PC-3 (cell line): ENCODE data around the gene PSMC3IP. TPM values are rescaled to one million over a fixed set of nuclear protein-coding genes. Genes with fewer than 3 reads are reported as not detected.

Source experiments
- ATAC-seq: fragments of 200-7000 bp; cut with Tn5 transposase; 2 replicates; pipeline ENCODE4 v1.9.1; 2020; ENCODE audit warnings: mild to moderate bottlenecking, moderate library complexity
- BruUV-seq: library from RNA; stranded (reverse); fragments of 400-500 nt; replicated peaks from 2 replicates; lab custom pipeline; 2021; lab: Mats Ljungman, UMichigan
- CTCF ChIA-PET: fragments of 300-600 bp; sonication (Branson Sonifier 250); formaldehyde crosslinking; loops from one replicate; lab custom pipeline; 2022; ENCODE audit warnings: antibody characterized with exemption; lab: Charles Lee
- POLR2A ChIA-PET: fragments of 300-600 bp; sonication (Branson Sonifier 250); formaldehyde crosslinking; loops from one replicate; lab custom pipeline; 2022; ENCODE audit warnings: antibody characterized with exemption; ENCODE audit not compliant: unreplicated experiment; lab: Charles Lee
- DNase-seq: peaks from one replicate; pipeline ENCODE4 v3.0.0-alpha.2; 2015
- H2AFZ ChIP-seq: fragments of 300-600 bp; sonication (generic); 2 replicates; pipeline ENCODE4 v1.6.0; 2016; ENCODE audit warnings: antibody characterized with exemption, low read length
- H3F3A ChIP-seq: fragments of 300-600 bp; sonication (generic); one replicate; pipeline ENCODE4 v1.6.0; 2017; ENCODE audit warnings: antibody characterized with exemption, low read length, control low read depth, mild to moderate bottlenecking; ENCODE audit not compliant: unreplicated experiment
- H3K27ac ChIP-seq: fragments of 300-600 bp; sonication (generic); 2 replicates; pipeline ENCODE4 v1.5.1; 2016; ENCODE audit warnings: mild to moderate bottlenecking, low read length
- H3K27me3 ChIP-seq: fragments of 300-600 bp; sonication (generic); 2 replicates; pipeline ENCODE4 v1.6.1; 2016; ENCODE audit warnings: low read length, mixed read lengths
- H3K36me3 ChIP-seq: fragments of 300-600 bp; sonication (generic); 2 replicates; pipeline ENCODE4 v1.6.1; 2016; ENCODE audit warnings: low read depth, mixed run types, low read length, mixed read lengths
- H3K4me1 ChIP-seq: fragments of 300-600 bp; sonication (generic); 2 replicates; pipeline ENCODE4 v1.5.1; 2016; ENCODE audit warnings: low read length; ENCODE audit not compliant: insufficient read depth
- H3K4me2 ChIP-seq: fragments of 300-600 bp; sonication (generic); 2 replicates; pipeline ENCODE4 v1.6.0; 2016; ENCODE audit warnings: low read length
- H3K4me3 ChIP-seq: fragments of 300-600 bp; sonication (generic); 2 replicates; pipeline ENCODE4 v1.5.1; 2016; ENCODE audit warnings: mild to moderate bottlenecking, low read length, mixed read lengths
- H3K79me2 ChIP-seq: fragments of 300-600 bp; sonication (generic); 2 replicates; pipeline ENCODE4 v1.6.1; 2017; ENCODE audit warnings: low read length, mixed read lengths
- H3K9ac ChIP-seq: fragments of 300-600 bp; sonication (generic); 2 replicates; pipeline ENCODE4 v1.6.0; 2016; ENCODE audit warnings: mild to moderate bottlenecking, low read length
- H3K9me2 ChIP-seq: fragments of 300-600 bp; sonication (generic); replicated peaks from 2 replicates; pipeline ENCODE4 v1.6.1; 2016; ENCODE audit warnings: mixed run types, low read length, mixed read lengths
- H3K9me3 ChIP-seq: fragments of 300-600 bp; sonication (generic); 2 replicates; pipeline ENCODE4 v1.6.1; 2016; ENCODE audit warnings: low read length, mixed read lengths
- H4K20me1 ChIP-seq: fragments of 300-600 bp; sonication (generic); 2 replicates; pipeline ENCODE4 v1.6.1; 2016; ENCODE audit warnings: low read length, mixed read lengths
- EZH2 ChIP-seq: fragments of 300-600 bp; sonication (generic); IDR thresholded peaks from one replicate; pipeline ENCODE4 v1.6.1; 2017; ENCODE audit warnings: antibody characterized with exemption, mild to moderate bottlenecking, low read length; ENCODE audit not compliant: unreplicated experiment
- EZH2phosphoT487 ChIP-seq: fragments of 300-600 bp; sonication (generic); IDR thresholded peaks from 2 replicates; pipeline ENCODE4 v1.6.1; 2018; ENCODE audit warnings: mild to moderate bottlenecking, antibody characterized with exemption, low read length, borderline replicate concordance
- intact Hi-C: fragments of 100-400 bp; cut with micrococcal nuclease; formaldehyde crosslinking; loops from 2 replicates; pipeline ENCODE4 v1.9.0; 2023
- total RNA-seq: library from RNA; depleted of rRNA; stranded (reverse); fragments of >200 nt; gene quantifications from 2 replicates; pipeline ENCODE4 v1.2.3, GENCODE V29; 2014
- TF ChIP-seq, protein P1 (sequence below): fragments of 300-600 bp; sonication (generic); conservative IDR thresholded peaks from 2 replicates; pipeline ENCODE4 v1.5.1; 2017; ENCODE audit warnings: antibody characterized with exemption, low read depth, mild to moderate bottlenecking, low read length

Gene PSMC3IP
- total RNA-seq, 1 experiment from 2014 or later: 20.3 TPM

DNA sequence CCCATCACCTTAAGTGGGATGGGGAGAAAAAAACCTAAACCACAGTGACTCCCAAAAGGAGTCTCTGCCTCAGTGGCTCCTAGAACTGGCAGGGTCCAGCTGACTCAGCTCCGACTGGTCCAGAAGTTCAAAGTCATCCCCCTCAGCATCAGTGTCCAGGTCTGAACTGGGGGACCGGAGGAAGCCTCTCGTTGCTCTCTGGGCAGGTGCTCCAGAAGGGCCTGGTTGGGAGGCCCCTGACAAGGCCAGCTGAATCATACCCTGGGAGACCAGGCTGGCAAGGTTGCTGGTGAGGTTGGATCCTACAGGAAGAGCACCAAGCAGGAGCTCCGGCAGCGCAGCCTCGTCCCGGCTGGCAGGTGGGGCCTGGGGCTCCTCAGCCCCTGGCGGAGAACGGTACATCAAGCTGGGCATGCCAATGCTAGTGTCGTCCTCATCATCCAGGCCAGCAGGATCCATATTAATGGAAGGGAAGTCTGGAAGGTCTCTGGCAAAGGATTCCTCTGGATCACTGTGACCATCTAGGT, 4.3 kb upstream of the PSMC3IP start:
- no TSS peak for BruUV-seq

DNA sequence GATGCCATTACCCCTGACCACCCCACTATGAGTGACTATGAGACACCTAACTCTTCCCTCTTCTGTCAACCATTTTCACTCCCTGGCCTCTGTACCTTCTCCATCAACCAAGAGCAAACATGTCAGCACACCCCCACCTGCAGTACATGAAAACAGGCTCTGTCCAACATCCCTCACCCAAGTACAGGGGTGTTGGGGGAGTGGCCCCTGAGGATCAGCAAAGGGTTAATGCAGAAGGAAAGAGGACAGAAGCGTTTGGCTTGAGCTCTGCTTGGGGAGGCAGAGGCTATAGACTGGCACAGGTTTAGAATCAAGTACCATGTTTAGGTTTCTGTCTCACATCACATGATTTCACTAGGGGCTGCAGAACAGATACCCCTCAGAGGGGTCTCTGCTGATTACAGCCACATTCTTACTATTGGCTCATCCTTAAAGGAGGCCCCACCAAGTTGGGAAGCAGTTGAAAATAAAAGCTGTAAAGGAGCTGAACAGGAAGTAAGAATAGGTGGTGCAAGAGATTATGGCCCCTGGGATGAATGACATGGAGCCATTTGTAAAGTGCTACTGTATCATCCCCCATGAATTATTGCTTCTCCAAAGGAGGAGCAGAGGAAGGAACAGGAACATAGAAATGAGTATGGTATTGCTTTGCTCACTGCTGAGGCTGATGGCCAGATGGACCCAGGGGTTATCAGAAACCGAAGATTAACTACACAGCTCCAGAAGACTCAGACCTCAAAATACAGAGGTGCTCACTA, 2.4 kb upstream of the PSMC3IP start:
- POLR2A ChIA-PET: no interaction called here
- no peaks in the 10 kb centered on the region for H3K27me3 ChIP-seq
- BruUV-seq: TSS peak; percentile 10

More for the DNA sequence above, 4.3 kb upstream of the PSMC3IP start:
- no peak overlapping the region for H3K4me3 ChIP-seq
- CTCF ChIA-PET: no interaction called here
- no peak for ATAC-seq
- TF ChIP-seq EZH2: no peak
- TF ChIP-seq, protein P1, sequence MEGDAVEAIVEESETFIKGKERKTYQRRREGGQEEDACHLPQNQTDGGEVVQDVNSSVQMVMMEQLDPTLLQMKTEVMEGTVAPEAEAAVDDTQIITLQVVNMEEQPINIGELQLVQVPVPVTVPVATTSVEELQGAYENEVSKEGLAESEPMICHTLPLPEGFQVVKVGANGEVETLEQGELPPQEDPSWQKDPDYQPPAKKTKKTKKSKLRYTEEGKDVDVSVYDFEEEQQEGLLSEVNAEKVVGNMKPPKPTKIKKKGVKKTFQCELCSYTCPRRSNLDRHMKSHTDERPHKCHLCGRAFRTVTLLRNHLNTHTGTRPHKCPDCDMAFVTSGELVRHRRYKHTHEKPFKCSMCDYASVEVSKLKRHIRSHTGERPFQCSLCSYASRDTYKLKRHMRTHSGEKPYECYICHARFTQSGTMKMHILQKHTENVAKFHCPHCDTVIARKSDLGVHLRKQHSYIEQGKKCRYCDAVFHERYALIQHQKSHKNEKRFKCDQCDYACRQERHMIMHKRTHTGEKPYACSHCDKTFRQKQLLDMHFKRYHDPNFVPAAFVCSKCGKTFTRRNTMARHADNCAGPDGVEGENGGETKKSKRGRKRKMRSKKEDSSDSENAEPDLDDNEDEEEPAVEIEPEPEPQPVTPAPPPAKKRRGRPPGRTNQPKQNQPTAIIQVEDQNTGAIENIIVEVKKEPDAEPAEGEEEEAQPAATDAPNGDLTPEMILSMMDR: no peak
- no peak for TF ChIP-seq EZH2phosphoT487
- POLR2A ChIA-PET: no interaction called here
- no peaks in the 10 kb centered on the region for H3K9me3 ChIP-seq
- peaks cover 4% of the 10 kb centered on the region; the same call in 1 of the 2 replicates for H3K4me1 ChIP-seq
- H3K36me3 ChIP-seq: no peaks in the 10 kb centered on the region; the same call in none of the 2 replicates
- no peaks in the 10 kb centered on the region for H3K9me2 ChIP-seq
- no peak overlapping the region for H3K9ac ChIP-seq
- DNase-seq: no peak
- no peaks in the 10 kb centered on the region for H3K27me3 ChIP-seq
- no peak overlapping the region for H2AFZ ChIP-seq
- H3K79me2 ChIP-seq: peaks cover 13% of the 10 kb centered on the region
- no peaks in the 10 kb centered on the region for H4K20me1 ChIP-seq
- intact Hi-C loops: no loop called here
- no peak overlapping the region for H3K4me2 ChIP-seq
- peaks cover 4% of the 10 kb centered on the region for H3F3A ChIP-seq
- no peak overlapping the region for H3K27ac ChIP-seq

More for the DNA sequence above, 2.4 kb upstream of the PSMC3IP start:
- H3K4me1 ChIP-seq: peaks cover 13% of the 10 kb centered on the region; the same call in 1 of the 2 replicates
- no peaks in the 10 kb centered on the region for H3K9me2 ChIP-seq
- H3K36me3 ChIP-seq: no peaks in the 10 kb centered on the region; the same call in none of the 2 replicates
- DNase-seq (no peak), ATAC-seq (no peak)
- H3K4me2 ChIP-seq: no peak overlapping the region
- CTCF ChIA-PET: no interaction called here
- H3K9me3 ChIP-seq: no peaks in the 10 kb centered on the region
- TF ChIP-seq EZH2phosphoT487 (no peak), EZH2 (no peak)
- TF ChIP-seq, protein P1: no peak
- H3K79me2 ChIP-seq: peaks cover 30% of the 10 kb centered on the region
- H4K20me1 ChIP-seq: no peaks in the 10 kb centered on the region
- no peak overlapping the region for H3K27ac ChIP-seq
- H3K9ac ChIP-seq: no peak overlapping the region
- peaks cover 6% of the 10 kb centered on the region for H3F3A ChIP-seq
- intact Hi-C loops: no loop called here
- no peak overlapping the region for H3K4me3 ChIP-seq
- H2AFZ ChIP-seq: no peak overlapping the region
